ENCODE measurements around the gene ZNF691.

GRCh38 chr1:42886800-42887199, 40.4 kb downstream of the ZNF691 start:
- TF ChIP-seq CTCF (conservative IDR thresholded peaks at IDR 0.05 in 1 of 2, IDR thresholded peaks at IDR 0.05 in 1 of 2; ENCODE audit: extremely low read depth in 1 of 2, insufficient read depth in 1 of 2, low read depth in 1 of 2, low read length in 2 of 2) (no peak), EZH2 (IDR thresholded peaks at IDR 0.05; ENCODE audit: borderline replicate concordance, low read length) (no peak)
